WI38 (cell line): ENCODE results near the gene ARMC9.
"Not testable (repeated sequence)": the region's sequence is repeated elsewhere in the genome, so short reads cannot be mapped to it uniquely, and the experiment has no call there.

ENCODE experiments used
- H3K4me3 ChIP-seq: 2 replicates; pipeline ENCODE4 v1.5.1; 2011; ENCODE audit warnings: low read depth, mild to moderate bottlenecking, control low read depth, low read length
- CTCF ChIP-seq: IDR thresholded peaks from 2 replicates; pipeline ENCODE4 v1.5.1; 2012; ENCODE audit warnings: low read depth, mild to moderate bottlenecking, control low read depth, low read length

Gene ARMC9

DNA sequence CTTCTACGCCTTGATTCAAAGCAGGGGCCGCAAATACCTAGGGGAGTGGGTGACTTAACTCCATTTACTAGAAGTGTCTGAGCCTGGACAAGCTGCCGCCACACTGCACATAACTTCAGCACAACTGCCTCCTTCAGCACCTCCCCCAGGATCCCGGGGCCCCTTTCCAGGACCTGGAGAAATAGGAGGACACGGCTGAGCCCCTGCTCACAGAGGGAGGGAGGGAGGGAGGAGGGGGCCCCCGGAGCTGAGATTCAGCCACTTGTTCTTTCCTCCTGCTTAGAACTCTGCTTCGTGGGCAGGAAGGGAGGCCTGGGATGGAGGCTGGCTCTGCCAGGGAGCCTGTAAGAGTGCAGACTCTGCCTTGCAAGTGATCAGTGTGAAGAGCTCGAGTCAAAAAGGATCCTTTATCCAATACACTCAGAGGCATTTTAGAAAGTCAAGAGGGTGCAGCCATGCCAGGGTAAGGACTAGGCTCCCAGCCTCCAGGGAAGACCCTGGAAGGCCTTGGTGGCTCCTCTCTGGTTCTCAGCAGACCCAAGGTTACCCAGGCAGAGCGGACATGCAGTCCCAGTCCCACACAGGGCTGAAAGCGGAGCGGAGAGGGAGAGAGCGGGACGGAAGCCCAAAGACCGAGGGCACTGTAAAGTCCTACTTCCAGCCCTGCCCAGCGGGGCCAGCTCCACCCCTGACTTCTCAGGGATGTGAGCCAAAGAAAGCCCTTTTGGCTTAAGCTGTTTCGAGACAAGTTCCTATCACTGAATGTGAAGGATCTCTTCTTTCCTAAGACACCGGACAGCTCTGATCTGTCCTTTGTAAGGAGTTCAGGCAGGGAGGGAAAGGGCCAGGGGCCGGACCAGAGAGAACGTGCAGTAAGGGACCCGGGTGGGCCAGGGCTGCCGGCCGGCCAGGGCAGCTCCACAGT, 8.6 kb upstream of the ARMC9 start:
- no peak for TF ChIP-seq CTCF
- no peak overlapping the region for H3K4me3 ChIP-seq

DNA sequence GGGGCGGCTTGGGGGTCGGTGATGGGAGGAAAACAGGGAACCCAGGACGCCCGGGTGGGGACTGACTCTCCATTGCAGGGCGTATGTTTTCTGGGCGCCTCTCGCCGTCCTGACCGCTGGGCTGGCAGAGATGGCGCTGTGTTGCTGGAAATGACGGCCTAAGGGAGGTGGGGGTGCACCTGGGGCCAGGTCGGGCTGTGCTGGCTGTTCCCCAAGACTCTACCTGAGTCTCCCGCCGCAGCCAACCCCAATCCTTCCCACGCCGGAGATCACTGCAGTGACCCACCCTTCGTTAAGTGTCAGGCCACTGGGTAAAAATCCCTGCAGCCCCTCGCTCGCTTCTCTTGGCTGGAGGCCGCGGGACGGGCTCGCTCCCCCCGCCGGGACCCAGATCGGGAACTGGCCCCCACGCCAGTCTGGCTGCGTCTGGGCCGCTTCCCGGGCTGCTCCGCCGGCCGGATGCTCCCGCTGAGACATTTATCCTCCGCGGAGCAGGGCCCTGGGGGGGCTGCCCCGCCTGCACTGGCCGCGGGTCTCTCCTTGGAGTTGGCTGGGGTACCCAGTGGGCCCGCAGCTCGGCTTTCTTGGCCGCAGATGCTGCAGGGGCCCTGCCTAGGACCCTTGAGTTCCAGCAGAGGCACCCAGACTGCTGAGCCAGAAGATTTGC, 7.8 kb upstream of the ARMC9 start:
- no peak overlapping the region for H3K4me3 ChIP-seq
- TF ChIP-seq CTCF, result no peak

GRCh38 chr2:231191896-231192872, 6.2 kb upstream of the ARMC9 start:
- H3K4me3 ChIP-seq, result no peak overlapping the region
- TF ChIP-seq CTCF, result peak; percentile 80

GRCh38 chr2:231193216-231193615, 5.2 kb upstream of the ARMC9 start:
- no peak overlapping the region for H3K4me3 ChIP-seq
- TF ChIP-seq CTCF, result no peak

- H3K4me3 ChIP-seq, result no peak overlapping the region
- TF ChIP-seq CTCF, result no peak
Observed at GRCh38 chr2:231196592-231196991, 1.8 kb upstream of the ARMC9 start.

- H3K4me3 ChIP-seq, result not testable (repeated sequence)
Observed at GRCh38 chr2:231197196-231197595, 1.2 kb upstream of the ARMC9 start.

- TF ChIP-seq CTCF, result no peak
- peak overlapping the region; percentile 85 for H3K4me3 ChIP-seq
Observed at GRCh38 chr2:231197706-231198290, 633 bp upstream of the ARMC9 start.
